B cell (primary cell): ENCODE data around the gene FBXO9. TPM values are rescaled to one million over a fixed set of nuclear protein-coding genes. Genes with fewer than 3 reads are reported as not detected.

Experiments used
- ATAC-seq: fragments of 200-7000 bp; cut with Tn5 transposase; one replicate; pipeline ENCODE4 v1.10.0; 2021; ENCODE audit warnings: low read depth, mild to moderate bottlenecking, moderate number of reproducible peaks, moderate library complexity
- CTCF ChIA-PET: fragments of 350-600 bp; sonication (Branson Sonifier 250); formaldehyde crosslinking; loops from one replicate; lab custom pipeline; 2021; ENCODE audit warnings: antibody characterized with exemption, inconsistent platforms; lab: Charles Lee
- POLR2A ChIA-PET: fragments of 350-600 bp; sonication (Branson Sonifier 250); formaldehyde crosslinking; loops from one replicate; lab custom pipeline; 2021; ENCODE audit warnings: antibody characterized with exemption; lab: Charles Lee
- DNase-seq: peaks from one replicate; pipeline ENCODE4 v3.0.0; 2013
- H2AFZ ChIP-seq: 2 replicates; pipeline ENCODE4 v1.6.1; 2012; ENCODE audit warnings: mild to moderate bottlenecking, low read depth, low read length; ENCODE audit not compliant: insufficient read depth, poor library complexity, severe bottlenecking
- H3K27ac ChIP-seq, 2 donors: 1 replicate in 1 of 2; 2 replicates in 1 of 2; pipeline ENCODE4 v1.5.1; 2012 to 2013; ENCODE audit warnings: low read length in 2 of 2, mild to moderate bottlenecking in 2 of 2, moderate library complexity in 1 of 2
- H3K27me3 ChIP-seq, 4 experiments: fragments of 200-600 bp in 1 of 4; sonication (generic) in 1 of 4; replicated peaks in 1 of 4; 1 replicate in 2 of 4; 2 replicates in 2 of 4; pipeline versions ENCODE4 v1.6.1 to v1.7.0; 2013 to 2016; ENCODE audit warnings: low read length in 3 of 4, mild to moderate bottlenecking in 2 of 4, mixed read lengths in 1 of 4, moderate library complexity in 1 of 4; ENCODE audit not compliant: insufficient read depth in 4 of 4, control insufficient read depth in 3 of 4; ENCODE audit errors: control extremely low read depth in 1 of 4
- H3K36me3 ChIP-seq, 2 experiments: replicated peaks in 1 of 2; 1 replicate in 1 of 2; 2 replicates in 1 of 2; pipeline versions ENCODE4 v1.6.1 to v1.7.1; 2013; ENCODE audit warnings: low read length in 1 of 2; ENCODE audit not compliant: insufficient read depth in 2 of 2, control insufficient read depth in 1 of 2; ENCODE audit errors: control extremely low read depth in 1 of 2, extremely low read depth in 1 of 2
- H3K4me1 ChIP-seq, 2 donors: fragments of 200-600 bp in 1 of 2; sonication (generic) in 1 of 2; 1 replicate in 1 of 2; 2 replicates in 1 of 2; pipeline versions ENCODE4 v1.5.1 to v1.6.1; 2013 to 2017; ENCODE audit warnings: low read length in 2 of 2; ENCODE audit not compliant: control insufficient read depth in 2 of 2, insufficient read depth in 2 of 2
- H3K4me2 ChIP-seq: replicated peaks from 2 replicates; pipeline ENCODE3; 2012; ENCODE audit warnings: mild to moderate bottlenecking, low read depth, low read length; ENCODE audit not compliant: poor library complexity, severe bottlenecking
- H3K4me3 ChIP-seq, 5 experiments: fragments of 200-600 bp in 1 of 5; sonication (generic) in 1 of 5; 1 replicate in 3 of 5; 2 replicates in 2 of 5; pipeline versions ENCODE4 v1.5.1 to v1.7.0; 2011 to 2016; ENCODE audit warnings: low read length in 4 of 5, mild to moderate bottlenecking in 4 of 5, low read depth in 2 of 5, control low read depth in 1 of 5, moderate library complexity in 1 of 5; ENCODE audit not compliant: insufficient read depth in 1 of 5; ENCODE audit errors: control extremely low read depth in 1 of 5, extremely low read depth in 1 of 5
- H3K79me2 ChIP-seq: fragments of 200-600 bp; sonication (generic); one replicate; pipeline ENCODE4 v1.6.0; 2016; ENCODE audit warnings: low read length; ENCODE audit not compliant: control insufficient read depth, insufficient read depth
- H3K9ac ChIP-seq: fragments of 200-600 bp; sonication (generic); 2 replicates; pipeline ENCODE4 v1.6.1; 2017; ENCODE audit warnings: mild to moderate bottlenecking, low read length, moderate library complexity
- H3K9me3 ChIP-seq, 3 donors: one replicate each; pipeline versions ENCODE4 v1.6.1 to v1.7.1; 2013; ENCODE audit warnings: low read length in 2 of 3; ENCODE audit not compliant: control insufficient read depth in 2 of 3, insufficient read depth in 1 of 3; ENCODE audit errors: control extremely low read depth in 1 of 3
- H4K20me1 ChIP-seq: 2 replicates; pipeline ENCODE4 v1.6.0; 2012; ENCODE audit warnings: mild to moderate bottlenecking, low read length; ENCODE audit not compliant: insufficient read depth, control insufficient read depth, poor library complexity, severe bottlenecking
- H3K27ac Mint-ChIP-seq: one replicate; pipeline ENCODE4 v1.8.0; 2021; ENCODE audit warnings: mixed read lengths
- H3K27me3 Mint-ChIP-seq: one replicate; pipeline ENCODE4 v1.8.0; 2021; ENCODE audit warnings: mixed read lengths
- H3K4me1 Mint-ChIP-seq: one replicate; pipeline ENCODE4 v1.8.0; 2021; ENCODE audit warnings: mixed read lengths
- H3K4me3 Mint-ChIP-seq: one replicate; pipeline ENCODE4 v1.8.0; 2021; ENCODE audit warnings: mixed read lengths
- H3K9me3 Mint-ChIP-seq: one replicate; pipeline ENCODE4 v1.8.0; 2022; ENCODE audit warnings: mixed read lengths; ENCODE audit not compliant: insufficient read depth
- EZH2 ChIP-seq: IDR thresholded peaks from 2 replicates; pipeline ENCODE4 v1.6.1; 2012; ENCODE audit warnings: borderline replicate concordance, low read depth, mild to moderate bottlenecking, moderate library complexity, low read length; ENCODE audit not compliant: insufficient read depth, poor library complexity, severe bottlenecking
- WGBS: methylation state at CpG from one replicate; pipeline ENCODE4 v1.1.5; 2013; ENCODE audit warnings: missing lambda C conversion rate; ENCODE audit not compliant: insufficient coverage; 5-methylcytosine and 5-hydroxymethylcytosine counted together
- intact Hi-C: fragments of 100-400 bp; cut with micrococcal nuclease; formaldehyde crosslinking; loops from one replicate; pipeline ENCODE4 v1.10.0; 2022
- polyA plus RNA-seq: library from polyadenylated mRNA; depleted of rRNA; stranded (reverse); fragments of >200 nt; gene quantifications from 2 replicates; pipeline ENCODE4 v1.2.3, GENCODE V29; 2012
- total RNA-seq, 2 donors: library from RNA; stranded (reverse); fragments of 120-200 nt in 1 of 2; gene quantifications; 1 replicate in 1 of 2; 2 replicates in 1 of 2; pipeline versions ENCODE4 v1.2.3 to v1.2.4, GENCODE V29; 2013 to 2022
- TF ChIP-seq, protein P1 (sequence below): fragments of 200-600 bp; IDR thresholded peaks from one replicate; pipeline ENCODE4 v1.8.0; 2022; ENCODE audit warnings: antibody characterized with exemption, mild to moderate bottlenecking

FBXO9 gene
- total and polyA plus RNA-seq, 2 donors (not counting 1 experiment from before 2014, with no cell fraction given), result 105 TPM

- Mint-ChIP-seq H3K27me3 (no peaks in the 10 kb centered on the region), H3K27ac (no peak overlapping the region), H3K9me3 (no peaks in the 10 kb centered on the region), H3K4me1 (peaks cover 40% of the 10 kb centered on the region), H3K4me3 (no peak overlapping the region)
- DNase-seq, result no peak
- H4K20me1 ChIP-seq, result no peaks in the 10 kb centered on the region
- intact Hi-C loops, result loop anchor here (5.0 kb wide), 1 partner anchor 414 kb away; no protein-coding TSS in a partner anchor
- H3K4me3 ChIP-seq, result no peak overlapping the region
- no peak for ATAC-seq
- H3K9ac ChIP-seq, result no peak overlapping the region
- H3K36me3 ChIP-seq, result peaks cover 0 to 10% of the 10 kb centered on the region in 2 experiments
- H3K4me1 ChIP-seq, result peaks cover 21 to 23% of the 10 kb centered on the region in 2 donors
- TF ChIP-seq, protein P1, sequence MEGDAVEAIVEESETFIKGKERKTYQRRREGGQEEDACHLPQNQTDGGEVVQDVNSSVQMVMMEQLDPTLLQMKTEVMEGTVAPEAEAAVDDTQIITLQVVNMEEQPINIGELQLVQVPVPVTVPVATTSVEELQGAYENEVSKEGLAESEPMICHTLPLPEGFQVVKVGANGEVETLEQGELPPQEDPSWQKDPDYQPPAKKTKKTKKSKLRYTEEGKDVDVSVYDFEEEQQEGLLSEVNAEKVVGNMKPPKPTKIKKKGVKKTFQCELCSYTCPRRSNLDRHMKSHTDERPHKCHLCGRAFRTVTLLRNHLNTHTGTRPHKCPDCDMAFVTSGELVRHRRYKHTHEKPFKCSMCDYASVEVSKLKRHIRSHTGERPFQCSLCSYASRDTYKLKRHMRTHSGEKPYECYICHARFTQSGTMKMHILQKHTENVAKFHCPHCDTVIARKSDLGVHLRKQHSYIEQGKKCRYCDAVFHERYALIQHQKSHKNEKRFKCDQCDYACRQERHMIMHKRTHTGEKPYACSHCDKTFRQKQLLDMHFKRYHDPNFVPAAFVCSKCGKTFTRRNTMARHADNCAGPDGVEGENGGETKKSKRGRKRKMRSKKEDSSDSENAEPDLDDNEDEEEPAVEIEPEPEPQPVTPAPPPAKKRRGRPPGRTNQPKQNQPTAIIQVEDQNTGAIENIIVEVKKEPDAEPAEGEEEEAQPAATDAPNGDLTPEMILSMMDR, result no peak
- no peaks in the 10 kb centered on the region for H3K27me3 ChIP-seq
- no peak overlapping the region for H3K4me2 ChIP-seq
- no peaks in the 10 kb centered on the region for H3K9me3 ChIP-seq
- no peak overlapping the region for H2AFZ ChIP-seq
- H3K27ac ChIP-seq, result no peak overlapping the region
- POLR2A ChIA-PET, result interaction anchor here (0.7 kb wide), 2 partner anchors 270 to 272 kb away, joined by 3 to 4 read pairs; no protein-coding TSS in a partner anchor
- WGBS, result no CpG with 5 or more reads among the region's 1 CpG
- CTCF ChIA-PET, result interaction anchor here (1.0 to 1.5 kb wide), 3 partner anchors 13 to 416 kb away, joined by 3 to 4 read pairs (median 3); no protein-coding TSS in a partner anchor
- peaks cover 41% of the 10 kb centered on the region for H3K79me2 ChIP-seq
Measured at GRCh38 chr6:53067849-53068361, 2.7 kb downstream of the FBXO9 start.

GRCh38 chr6:53069427-53069826 lies 4.2 kb downstream of the FBXO9 start:
- intact Hi-C loops, result loop anchor here (5.0 kb wide), 1 partner anchor 413 kb away; no protein-coding TSS in a partner anchor
- ATAC-seq (no peak), DNase-seq (no peak)
- peaks cover 0 to 22% of the 10 kb centered on the region in 2 experiments for H3K36me3 ChIP-seq
- H3K27ac ChIP-seq, result no peak overlapping the region
- H3K4me1 ChIP-seq, result peaks cover 18% of the 10 kb centered on the region in 2 donors
- ChIA-PET POLR2A (no interaction called here), CTCF (no interaction called here)
- no peak for TF ChIP-seq EZH2
- TF ChIP-seq, protein P1, result no peak
- H3K27me3 Mint-ChIP-seq, result no peaks in the 10 kb centered on the region
- no peaks in the 10 kb centered on the region for H3K9me3 Mint-ChIP-seq
- WGBS, result no CpG with 5 or more reads among the region's 1 CpG
- H3K4me3 ChIP-seq, result no peak overlapping the region
- H3K79me2 ChIP-seq, result peaks cover 35% of the 10 kb centered on the region
- H3K9me3 ChIP-seq, result no peaks in the 10 kb centered on the region
- H3K4me1 Mint-ChIP-seq, result peaks cover 35% of the 10 kb centered on the region
- H4K20me1 ChIP-seq, result no peaks in the 10 kb centered on the region
- H3K27ac Mint-ChIP-seq, result no peak overlapping the region
- H2AFZ ChIP-seq, result no peak overlapping the region
- no peak overlapping the region for H3K4me2 ChIP-seq
- H3K4me3 Mint-ChIP-seq, result no peak overlapping the region
- no peak overlapping the region for H3K9ac ChIP-seq
- H3K27me3 ChIP-seq, result no peaks in the 10 kb centered on the region
